Sigmoid colon (tissue), 3 donors: ENCODE results near the gene SELENOK.

Experiments used
- CTCF ChIP-seq, 4 experiments: fragments of 450-650 bp in 3 of 4; fragments of 200-600 bp in 1 of 4; IDR thresholded peaks; one replicate each; pipeline ENCODE4 v1.5.1; 2016 to 2019; ENCODE audit warnings: antibody characterized with exemption in 4 of 4, mild to moderate bottlenecking in 3 of 4, moderate library complexity in 2 of 4
- POLR2A ChIP-seq, 2 donors: fragments of 450-650 bp; IDR thresholded peaks; one replicate each; pipeline ENCODE4 v1.6.1; 2016; ENCODE audit warnings: antibody characterized with exemption in 2 of 2, mild to moderate bottlenecking in 2 of 2, moderate library complexity in 2 of 2

GRCh38 chr3:53902067-53902466 is 10.4 kb upstream of the SELENOK start:
- TF ChIP-seq CTCF (IDR thresholded peaks at IDR 0.05) (no peak), POLR2A (IDR thresholded peaks at IDR 0.05) (no peak)
